RWPE2 (cell line): ENCODE data around the gene CFAP70.

Experiments used
- ATAC-seq: fragments of 200-7000 bp; cut with Tn5 transposase; 3 replicates; pipeline ENCODE4 v1.9.1; 2021; ENCODE audit warnings: low read depth
- DNase-seq: peaks from one replicate; pipeline ENCODE4 v3.0.0-alpha.2; 2020; ENCODE audit warnings: low spot score
- H3K27ac ChIP-seq: fragments of 450-650 bp; 2 replicates; pipeline ENCODE4 v1.5.1; 2017; ENCODE audit warnings: mild to moderate bottlenecking; ENCODE audit not compliant: poor library complexity, severe bottlenecking
- H3K27me3 ChIP-seq: fragments of 250-450 bp; sonication (Bioruptor Pico); 2 replicates; pipeline ENCODE4 v1.5.1; 2021; ENCODE audit warnings: mild to moderate bottlenecking, moderate library complexity; ENCODE audit not compliant: insufficient read depth, poor library complexity, severe bottlenecking
- H3K36me3 ChIP-seq: fragments of 250-450 bp; sonication (Bioruptor Pico); 2 replicates; pipeline ENCODE4 v1.5.1; 2020; ENCODE audit warnings: low read depth, mild to moderate bottlenecking, moderate library complexity
- H3K4me1 ChIP-seq: fragments of 250-450 bp; sonication (Bioruptor Pico); 2 replicates; pipeline ENCODE4 v1.5.1; 2021; ENCODE audit warnings: mild to moderate bottlenecking, moderate library complexity; ENCODE audit not compliant: insufficient read depth, poor library complexity, severe bottlenecking
- H3K4me3 ChIP-seq: fragments of 250-450 bp; sonication (Bioruptor Pico); 2 replicates; pipeline ENCODE4 v1.5.1; 2021; ENCODE audit warnings: mild to moderate bottlenecking, moderate library complexity; ENCODE audit not compliant: severe bottlenecking
- H3K9me3 ChIP-seq: fragments of 250-450 bp; sonication (Bioruptor Pico); 2 replicates; pipeline ENCODE4 v1.5.1; 2021; ENCODE audit warnings: mild to moderate bottlenecking, moderate library complexity; ENCODE audit not compliant: severe bottlenecking
- CTCF ChIP-seq: fragments of 450-650 bp; IDR thresholded peaks from one replicate; pipeline ENCODE4 v1.5.1; 2017; ENCODE audit warnings: mild to moderate bottlenecking, moderate library complexity; ENCODE audit not compliant: poor library complexity, severe bottlenecking

The CFAP70 gene

GRCh38 chr10:73358331-73359279, at the start of gene CFAP70:
TSS of gene CFAP70 (minus strand) at chr10:73358864. CDS start at chr10:73354796, 4,068 bp downstream.
- H3K36me3 ChIP-seq: no peaks in the 10 kb centered on the region
- H3K9me3 ChIP-seq: no peaks in the 10 kb centered on the region
- peaks cover 4% of the 10 kb centered on the region for H3K4me1 ChIP-seq
- H3K4me3 ChIP-seq: peak within 1 kb of the TSS; percentile 80
- H3K27me3 ChIP-seq: no peaks in the 10 kb centered on the region
- H3K27ac ChIP-seq: no peak within 1 kb of the TSS
- DNase-seq (peak; percentile 93), ATAC-seq (peak; percentile 92)
- TF ChIP-seq CTCF: no peak

- Histone ChIP-seq H3K9me3 (no peaks in the 10 kb centered on the region), H3K4me3 (no peak overlapping the region), H3K4me1 (peaks cover 5% of the 10 kb centered on the region), H3K36me3 (peaks cover 19% of the 10 kb centered on the region), H3K27ac (no peak overlapping the region), H3K27me3 (no peaks in the 10 kb centered on the region)
- no peak for DNase-seq
- TF ChIP-seq CTCF: no peak
- no peak for ATAC-seq
Observed at GRCh38 chr10:73408061-73408460, 49.4 kb upstream of the CFAP70 start.

- H3K4me3 ChIP-seq: no peak overlapping the region
- peaks cover 5% of the 10 kb centered on the region for H3K4me1 ChIP-seq
- TF ChIP-seq CTCF: no peak
- H3K9me3 ChIP-seq: no peaks in the 10 kb centered on the region
- no peak for ATAC-seq
- peaks cover 19% of the 10 kb centered on the region for H3K36me3 ChIP-seq
- H3K27ac ChIP-seq: no peak overlapping the region
- DNase-seq: no peak
- H3K27me3 ChIP-seq: no peaks in the 10 kb centered on the region
Observed at GRCh38 chr10:73407495-73407894, 48.8 kb upstream of the CFAP70 start.

- no peak for TF ChIP-seq CTCF
- Histone ChIP-seq H3K4me3 (no peak overlapping the region), H3K4me1 (peaks cover 5% of the 10 kb centered on the region), H3K36me3 (peaks cover 19% of the 10 kb centered on the region), H3K27ac (no peak overlapping the region), H3K9me3 (no peaks in the 10 kb centered on the region), H3K27me3 (no peaks in the 10 kb centered on the region)
- no peak for DNase-seq
- ATAC-seq: no peak
Observed at GRCh38 chr10:73406846-73407245, 48.2 kb upstream of the CFAP70 start.

GRCh38 chr10:73405556-73405955, 46.9 kb upstream of the CFAP70 start:
- no peaks in the 10 kb centered on the region for H3K27me3 ChIP-seq
- H3K36me3 ChIP-seq: peaks cover 28% of the 10 kb centered on the region
- no peak overlapping the region for H3K27ac ChIP-seq
- H3K4me3 ChIP-seq: no peak overlapping the region
- ATAC-seq: no peak
- H3K9me3 ChIP-seq: no peaks in the 10 kb centered on the region
- peaks cover 5% of the 10 kb centered on the region for H3K4me1 ChIP-seq
- DNase-seq: no peak
- TF ChIP-seq CTCF: no peak
